ENCODE measurements around the gene PARD3B.

DNA sequence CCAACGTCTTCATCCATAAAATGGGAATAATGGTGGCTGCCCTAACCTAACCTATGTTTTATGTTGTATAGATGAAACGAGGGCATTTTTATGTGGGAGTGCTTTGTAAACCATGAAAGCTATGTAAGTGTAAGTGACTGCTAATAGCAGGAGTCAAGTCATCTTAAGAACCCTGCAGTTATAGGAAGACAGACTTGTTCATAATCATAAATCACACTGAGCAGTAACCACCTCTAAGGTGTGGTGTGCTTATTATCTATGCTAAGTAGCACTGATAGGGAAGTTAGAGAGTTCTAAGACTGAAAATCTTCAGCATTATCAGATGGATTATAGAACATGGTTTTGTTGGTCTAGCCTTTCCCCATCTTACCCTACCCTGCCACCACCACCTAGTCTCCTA is 1112.8 kb downstream of the PARD3B start:
- TF ChIP-seq POLR2A (IDR thresholded peaks at IDR 0.05; ENCODE audit: borderline replicate concordance, extremely low read depth, insufficient read depth, insufficient read length) (no peak), POLR2AphosphoS5 (IDR thresholded peaks at IDR 0.05; ENCODE audit: low read depth, low read length) (no peak), SP1 (IDR thresholded peaks at IDR 0.05; ENCODE audit: low read depth) (no peak), SIN3A (IDR thresholded peaks at IDR 0.05; ENCODE audit: low read depth) (no peak), EZH2phosphoT487 (IDR thresholded peaks at IDR 0.05; ENCODE audit: borderline replicate concordance) (no peak), EZH2 (IDR thresholded peaks at IDR 0.05) (no peak), YY1 (IDR thresholded peaks at IDR 0.05; ENCODE audit: extremely low read depth, insufficient replicate concordance, low read depth, low read length) (no peak), ELF1 (IDR thresholded peaks at IDR 0.05; ENCODE audit: borderline replicate concordance, low read depth) (no peak), EGR1 (IDR thresholded peaks at IDR 0.05; ENCODE audit: low read depth) (no peak)
- TF ChIP-seq, protein P1, sequence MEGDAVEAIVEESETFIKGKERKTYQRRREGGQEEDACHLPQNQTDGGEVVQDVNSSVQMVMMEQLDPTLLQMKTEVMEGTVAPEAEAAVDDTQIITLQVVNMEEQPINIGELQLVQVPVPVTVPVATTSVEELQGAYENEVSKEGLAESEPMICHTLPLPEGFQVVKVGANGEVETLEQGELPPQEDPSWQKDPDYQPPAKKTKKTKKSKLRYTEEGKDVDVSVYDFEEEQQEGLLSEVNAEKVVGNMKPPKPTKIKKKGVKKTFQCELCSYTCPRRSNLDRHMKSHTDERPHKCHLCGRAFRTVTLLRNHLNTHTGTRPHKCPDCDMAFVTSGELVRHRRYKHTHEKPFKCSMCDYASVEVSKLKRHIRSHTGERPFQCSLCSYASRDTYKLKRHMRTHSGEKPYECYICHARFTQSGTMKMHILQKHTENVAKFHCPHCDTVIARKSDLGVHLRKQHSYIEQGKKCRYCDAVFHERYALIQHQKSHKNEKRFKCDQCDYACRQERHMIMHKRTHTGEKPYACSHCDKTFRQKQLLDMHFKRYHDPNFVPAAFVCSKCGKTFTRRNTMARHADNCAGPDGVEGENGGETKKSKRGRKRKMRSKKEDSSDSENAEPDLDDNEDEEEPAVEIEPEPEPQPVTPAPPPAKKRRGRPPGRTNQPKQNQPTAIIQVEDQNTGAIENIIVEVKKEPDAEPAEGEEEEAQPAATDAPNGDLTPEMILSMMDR (IDR thresholded peaks at IDR 0.05 in 2 of 3, conservative IDR thresholded peaks at IDR 0.05 in 1 of 3; ENCODE audit: borderline replicate concordance in 1 of 3, insufficient read depth in 1 of 3, low read depth in 2 of 3, low read length in 2 of 3): no peak
- TF ChIP-seq, protein P2, sequence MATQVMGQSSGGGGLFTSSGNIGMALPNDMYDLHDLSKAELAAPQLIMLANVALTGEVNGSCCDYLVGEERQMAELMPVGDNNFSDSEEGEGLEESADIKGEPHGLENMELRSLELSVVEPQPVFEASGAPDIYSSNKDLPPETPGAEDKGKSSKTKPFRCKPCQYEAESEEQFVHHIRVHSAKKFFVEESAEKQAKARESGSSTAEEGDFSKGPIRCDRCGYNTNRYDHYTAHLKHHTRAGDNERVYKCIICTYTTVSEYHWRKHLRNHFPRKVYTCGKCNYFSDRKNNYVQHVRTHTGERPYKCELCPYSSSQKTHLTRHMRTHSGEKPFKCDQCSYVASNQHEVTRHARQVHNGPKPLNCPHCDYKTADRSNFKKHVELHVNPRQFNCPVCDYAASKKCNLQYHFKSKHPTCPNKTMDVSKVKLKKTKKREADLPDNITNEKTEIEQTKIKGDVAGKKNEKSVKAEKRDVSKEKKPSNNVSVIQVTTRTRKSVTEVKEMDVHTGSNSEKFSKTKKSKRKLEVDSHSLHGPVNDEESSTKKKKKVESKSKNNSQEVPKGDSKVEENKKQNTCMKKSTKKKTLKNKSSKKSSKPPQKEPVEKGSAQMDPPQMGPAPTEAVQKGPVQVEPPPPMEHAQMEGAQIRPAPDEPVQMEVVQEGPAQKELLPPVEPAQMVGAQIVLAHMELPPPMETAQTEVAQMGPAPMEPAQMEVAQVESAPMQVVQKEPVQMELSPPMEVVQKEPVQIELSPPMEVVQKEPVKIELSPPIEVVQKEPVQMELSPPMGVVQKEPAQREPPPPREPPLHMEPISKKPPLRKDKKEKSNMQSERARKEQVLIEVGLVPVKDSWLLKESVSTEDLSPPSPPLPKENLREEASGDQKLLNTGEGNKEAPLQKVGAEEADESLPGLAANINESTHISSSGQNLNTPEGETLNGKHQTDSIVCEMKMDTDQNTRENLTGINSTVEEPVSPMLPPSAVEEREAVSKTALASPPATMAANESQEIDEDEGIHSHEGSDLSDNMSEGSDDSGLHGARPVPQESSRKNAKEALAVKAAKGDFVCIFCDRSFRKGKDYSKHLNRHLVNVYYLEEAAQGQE (IDR thresholded peaks at IDR 0.05; ENCODE audit: low read depth): no peak
- TF ChIP-seq, protein P3, sequence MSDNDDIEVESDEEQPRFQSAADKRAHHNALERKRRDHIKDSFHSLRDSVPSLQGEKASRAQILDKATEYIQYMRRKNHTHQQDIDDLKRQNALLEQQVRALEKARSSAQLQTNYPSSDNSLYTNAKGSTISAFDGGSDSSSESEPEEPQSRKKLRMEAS (IDR thresholded peaks at IDR 0.05): no peak
